ENCODE data around the gene CXCL17. TPM values are rescaled to one million over a fixed set of nuclear protein-coding genes. Genes with fewer than 3 reads are reported as not detected.
A peak's percentile ranks its signal among the peaks of the same experiment; 100 is the strongest.
"Not testable (repeated sequence)": the region's sequence is repeated elsewhere in the genome, so short reads cannot be mapped to it uniquely, and the experiment has no call there.

Gene CXCL17
- total RNA-seq, 6 experiments from 2014 or later: not detected

DNA sequence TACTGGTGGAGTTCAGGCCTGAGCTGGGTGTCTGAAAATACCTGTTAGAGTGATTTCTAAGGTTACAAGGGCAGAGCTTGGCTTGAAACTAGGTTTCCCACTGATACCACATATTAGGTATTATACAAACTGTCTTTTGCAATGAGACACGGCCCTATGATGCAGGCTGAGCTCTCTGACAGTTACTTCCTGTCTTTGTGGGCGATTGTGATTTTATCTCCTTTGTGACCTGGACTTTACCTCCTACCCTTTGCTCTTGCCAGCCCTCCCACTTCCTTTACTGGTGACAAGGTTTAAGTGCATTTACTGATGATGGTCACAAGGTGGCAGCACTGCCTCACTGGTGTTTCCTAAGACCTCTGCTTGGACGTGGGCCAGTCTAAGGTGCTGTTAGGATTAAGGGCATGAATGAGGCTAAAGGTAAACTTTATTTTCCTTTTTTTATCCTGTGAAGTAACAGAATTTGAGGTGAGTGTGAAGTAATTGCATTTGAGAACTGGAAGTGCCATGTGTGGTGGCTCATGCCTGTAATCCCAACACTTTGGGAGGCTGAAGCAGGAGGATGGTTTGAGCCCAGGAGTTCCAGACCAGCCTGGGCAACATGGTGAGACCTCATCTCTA is 7.7 kb upstream of the CXCL17 start:
- TF ChIP-seq CTCF (IDR thresholded peaks at IDR 0.05): peak; percentile 96
- peaks cover 8% of the 10 kb centered on the region for H3K27me3 Mint-ChIP-seq (ENCODE audit: insufficient read depth)
- DNase-seq: peak; percentile 48

DNA sequence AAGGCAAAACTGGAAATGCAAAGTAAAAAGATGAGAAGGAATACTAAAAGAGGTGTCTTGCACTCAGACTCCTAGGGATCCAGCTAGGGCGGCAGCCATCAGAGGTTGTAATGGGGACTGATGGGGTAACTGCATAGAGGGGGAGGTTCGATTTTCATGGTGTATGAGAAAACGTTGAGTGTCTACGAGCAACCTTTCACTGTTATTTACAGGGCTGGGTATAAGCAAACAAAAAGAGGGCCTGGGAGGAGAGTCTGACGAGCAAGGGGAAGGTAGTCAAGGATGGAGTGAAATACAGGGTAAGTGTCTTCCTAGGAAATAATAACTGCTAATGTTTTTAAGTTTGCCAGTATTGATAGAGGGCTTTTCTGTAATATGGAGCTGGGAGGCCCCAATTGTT is 5.6 kb upstream of the CXCL17 start:
- H3K9me3 Mint-ChIP-seq; H3K4me3 Mint-ChIP-seq; H3K27ac Mint-ChIP-seq; H3K36me3 Mint-ChIP-seq (ENCODE audit: low read depth); H3K4me1 Mint-ChIP-seq (ENCODE audit: low read depth); DNase-seq: not testable (repeated sequence)
- H3K27me3 Mint-ChIP-seq (ENCODE audit: insufficient read depth): peaks cover 18% of the 10 kb centered on the region

More for the DNA sequence above, 7.7 kb upstream of the CXCL17 start:
- Mint-ChIP-seq H3K9me3 (no peaks in the 10 kb centered on the region), H3K27ac (no peak overlapping the region), H3K4me1 (ENCODE audit: low read depth) (peaks cover under 1% of the 10 kb centered on the region), H3K4me3 (no peak overlapping the region), H3K36me3 (ENCODE audit: low read depth) (no peaks in the 10 kb centered on the region)

- Mint-ChIP-seq H3K4me1 (ENCODE audit: low read depth) (no peaks in the 10 kb centered on the region), H3K36me3 (ENCODE audit: low read depth) (no peaks in the 10 kb centered on the region), H3K9me3 (no peaks in the 10 kb centered on the region), H3K27ac (no peak overlapping the region), H3K27me3 (ENCODE audit: insufficient read depth) (peaks cover 19% of the 10 kb centered on the region), H3K4me3 (no peak overlapping the region)
- no peak for TF ChIP-seq CTCF (IDR thresholded peaks at IDR 0.05)
- no peak for DNase-seq
Observed at GRCh38 chr19:42445948-42446347, 3.2 kb upstream of the CXCL17 start.

GRCh38 chr19:42443944-42444398 is 1.2 kb upstream of the CXCL17 start:
- H3K9me3 Mint-ChIP-seq: no peaks in the 10 kb centered on the region
- no peak overlapping the region for H3K4me3 Mint-ChIP-seq
- DNase-seq: no peak
- H3K36me3 Mint-ChIP-seq (ENCODE audit: low read depth): no peaks in the 10 kb centered on the region
- TF ChIP-seq CTCF (IDR thresholded peaks at IDR 0.05): no peak
- H3K27ac Mint-ChIP-seq: no peak overlapping the region
- peaks cover 24% of the 10 kb centered on the region for H3K27me3 Mint-ChIP-seq (ENCODE audit: insufficient read depth)
- H3K4me1 Mint-ChIP-seq (ENCODE audit: low read depth): no peaks in the 10 kb centered on the region

- no peak for TF ChIP-seq CTCF (IDR thresholded peaks at IDR 0.05)
- Mint-ChIP-seq H3K4me3 (no peak overlapping the region), H3K27ac (no peak overlapping the region), H3K36me3 (ENCODE audit: low read depth) (no peaks in the 10 kb centered on the region), H3K27me3 (ENCODE audit: insufficient read depth) (peaks cover 24% of the 10 kb centered on the region), H3K4me1 (ENCODE audit: low read depth) (peaks cover 10% of the 10 kb centered on the region; the same call in 1 of the 2 replicates), H3K9me3 (no peaks in the 10 kb centered on the region)
- DNase-seq: no peak
Observed at GRCh38 chr19:42441049-42441445, 1.7 kb downstream of the CXCL17 start.

DNA sequence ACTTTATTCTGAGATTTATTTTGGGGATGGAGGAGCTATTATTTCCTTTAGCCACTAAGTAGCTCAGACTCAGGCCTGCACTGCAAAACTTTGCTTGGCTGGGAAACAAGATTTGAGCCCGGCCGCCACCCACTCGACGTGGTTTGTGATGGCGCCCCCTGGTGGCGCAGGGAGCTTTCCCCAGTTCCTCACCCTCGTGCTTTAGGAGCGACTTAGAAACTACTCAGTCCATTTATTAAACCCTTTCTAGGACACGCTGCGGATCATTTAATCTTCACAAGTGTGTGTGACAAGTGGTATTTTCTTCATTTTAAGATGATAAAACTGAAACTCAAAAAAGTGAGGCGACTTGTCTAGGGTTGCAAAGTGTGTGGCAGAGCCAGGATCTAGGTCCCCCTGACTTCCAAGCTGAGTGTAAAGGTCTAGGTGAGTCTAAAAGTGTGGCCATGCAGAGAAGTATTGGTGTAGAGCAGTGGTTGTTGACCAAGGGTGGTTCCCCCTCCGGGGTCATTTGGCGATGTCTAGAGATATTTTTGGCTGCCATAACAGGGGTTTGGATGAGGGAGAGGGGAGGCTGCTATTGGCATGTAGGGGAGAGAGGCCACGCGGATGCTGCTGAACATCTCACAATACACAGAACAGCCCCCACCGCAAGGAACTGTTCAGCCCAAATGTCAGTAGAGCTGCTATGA is 2.2 kb downstream of the CXCL17 start:
- Mint-ChIP-seq H3K9me3 (no peaks in the 10 kb centered on the region), H3K4me3 (no peak overlapping the region), H3K36me3 (ENCODE audit: low read depth) (no peaks in the 10 kb centered on the region), H3K27me3 (ENCODE audit: insufficient read depth) (peaks cover 22% of the 10 kb centered on the region), H3K4me1 (ENCODE audit: low read depth) (peaks cover 12% of the 10 kb centered on the region; the same call in 1 of the 2 replicates), H3K27ac (no peak overlapping the region)
- DNase-seq: peak; percentile 61
- peak; percentile 99 for TF ChIP-seq CTCF (IDR thresholded peaks at IDR 0.05)

All from HFFc6 (cell line).